ENCODE results near the gene HECTD2.

DNA sequence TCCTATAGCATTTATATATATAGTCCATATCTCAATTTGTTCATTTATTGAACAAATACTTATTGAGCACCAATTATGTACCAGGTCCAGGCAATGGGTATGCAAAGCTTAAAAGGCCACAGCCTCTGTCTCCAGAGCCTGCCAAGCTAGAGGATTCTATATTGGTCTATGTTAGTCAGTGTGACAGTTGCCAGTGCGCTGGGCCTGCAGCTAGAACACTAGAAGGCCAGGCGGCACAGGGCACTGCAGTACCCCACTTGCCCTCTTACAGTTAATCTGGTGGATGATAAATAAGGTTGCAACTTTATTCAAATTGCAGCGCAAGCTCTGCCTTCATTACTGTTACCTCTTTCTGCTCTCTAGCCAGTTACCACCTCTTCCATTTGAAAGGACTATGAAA lies 153.9 kb downstream of the HECTD2 start:
- TF ChIP-seq, protein P1, sequence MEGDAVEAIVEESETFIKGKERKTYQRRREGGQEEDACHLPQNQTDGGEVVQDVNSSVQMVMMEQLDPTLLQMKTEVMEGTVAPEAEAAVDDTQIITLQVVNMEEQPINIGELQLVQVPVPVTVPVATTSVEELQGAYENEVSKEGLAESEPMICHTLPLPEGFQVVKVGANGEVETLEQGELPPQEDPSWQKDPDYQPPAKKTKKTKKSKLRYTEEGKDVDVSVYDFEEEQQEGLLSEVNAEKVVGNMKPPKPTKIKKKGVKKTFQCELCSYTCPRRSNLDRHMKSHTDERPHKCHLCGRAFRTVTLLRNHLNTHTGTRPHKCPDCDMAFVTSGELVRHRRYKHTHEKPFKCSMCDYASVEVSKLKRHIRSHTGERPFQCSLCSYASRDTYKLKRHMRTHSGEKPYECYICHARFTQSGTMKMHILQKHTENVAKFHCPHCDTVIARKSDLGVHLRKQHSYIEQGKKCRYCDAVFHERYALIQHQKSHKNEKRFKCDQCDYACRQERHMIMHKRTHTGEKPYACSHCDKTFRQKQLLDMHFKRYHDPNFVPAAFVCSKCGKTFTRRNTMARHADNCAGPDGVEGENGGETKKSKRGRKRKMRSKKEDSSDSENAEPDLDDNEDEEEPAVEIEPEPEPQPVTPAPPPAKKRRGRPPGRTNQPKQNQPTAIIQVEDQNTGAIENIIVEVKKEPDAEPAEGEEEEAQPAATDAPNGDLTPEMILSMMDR (conservative IDR thresholded peaks at IDR 0.05) = no peak
- no peak for TF ChIP-seq EZH2 (IDR thresholded peaks at IDR 0.05; ENCODE audit: low read depth)
